Gastrocnemius medialis (tissue), 4 donors: ENCODE results near the gene SLC1A7.

Source experiments
- CTCF ChIP-seq, 5 experiments: fragments of 450-650 bp in 3 of 5; fragments of 200-600 bp in 2 of 5; sonication (generic) in 2 of 5; IDR thresholded peaks in 4 of 5; conservative IDR thresholded peaks in 1 of 5; 1 replicate in 4 of 5; 2 replicates in 1 of 5; pipeline ENCODE4 v1.5.1; 2016 to 2019; ENCODE audit warnings: antibody characterized with exemption in 5 of 5, mild to moderate bottlenecking in 3 of 5, moderate library complexity in 3 of 5
- POLR2A ChIP-seq, 2 donors: fragments of 450-650 bp; IDR thresholded peaks; one replicate each; pipeline ENCODE4 v1.6.1; 2017; ENCODE audit warnings: antibody characterized with exemption in 2 of 2, mild to moderate bottlenecking in 2 of 2, moderate library complexity in 2 of 2

- TF ChIP-seq CTCF (IDR thresholded peaks at IDR 0.05 in 4 of 5, conservative IDR thresholded peaks at IDR 0.05 in 1 of 5): no peak
- TF ChIP-seq POLR2A (IDR thresholded peaks at IDR 0.05): no peak
Measured at GRCh38 chr1:53115403-53116306, 26.8 kb downstream of the SLC1A7 start.
